ENCODE data around the gene GIMAP8. TPM values are rescaled to one million over a fixed set of nuclear protein-coding genes. Genes with fewer than 3 reads are reported as not detected.

Gene GIMAP8
- total and polyA plus RNA-seq, 7 donors, result 4.4 to 11.9 (median 6.3) TPM

DNA sequence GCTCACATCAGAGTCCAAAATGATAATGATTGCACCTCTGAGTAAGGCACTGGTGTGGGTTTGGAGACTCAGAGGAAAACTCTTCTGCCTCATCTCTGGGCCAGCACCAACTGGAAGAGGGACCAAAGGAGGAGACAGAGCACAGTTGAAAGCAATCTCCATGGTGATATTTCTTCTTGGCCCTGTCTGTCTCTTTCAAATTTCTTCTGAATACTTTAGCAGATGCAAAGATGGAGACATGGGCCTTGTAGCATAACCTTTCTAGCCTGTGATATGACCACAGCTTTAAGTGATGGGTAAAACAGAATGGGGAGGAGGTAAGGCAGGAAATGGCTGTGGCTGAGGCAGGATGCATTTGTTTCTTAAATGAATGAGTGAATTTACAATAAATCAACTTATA is 52.1 kb downstream of the GIMAP8 start:
- Histone ChIP-seq H3K27ac (no peak overlapping the region), H3K4me1 (no peaks in the 10 kb centered on the region), H3K27me3 (ENCODE audit: insufficient read depth in 3 of 3, low read length in 2 of 3) (no peaks in the 10 kb centered on the region), H3K36me3 (ENCODE audit: insufficient read depth in 1 of 2, low read depth in 1 of 2) (no peaks in the 10 kb centered on the region), H3K4me3 (no peak overlapping the region), H3K9me3 (no peaks in the 10 kb centered on the region)
- no peak for DNase-seq
- intact Hi-C loops (cut with DNase I), result no loop called here
- no peak for ATAC-seq
- no peak for TF ChIP-seq CTCF (IDR thresholded peaks at IDR 0.05)

DNA sequence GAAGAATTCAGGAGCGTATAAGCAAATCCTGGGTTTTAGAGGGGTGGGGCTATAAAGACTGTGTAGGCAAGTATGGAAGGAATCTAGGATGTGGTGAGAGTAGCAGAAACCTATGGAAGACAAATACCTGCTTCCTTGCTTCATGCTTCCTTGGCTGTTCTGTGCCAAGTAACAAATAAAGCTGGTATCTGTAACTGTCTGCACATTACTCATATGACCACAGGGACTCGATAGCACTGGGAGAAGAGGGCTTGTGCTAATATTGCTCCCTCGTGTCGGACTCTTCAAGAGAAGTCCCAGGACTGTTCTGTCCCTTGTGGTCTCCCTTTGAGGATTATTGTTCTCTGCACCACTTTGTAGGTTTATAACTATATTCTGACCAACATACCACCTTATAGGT is 52.7 kb downstream of the GIMAP8 start:
- H3K4me1 ChIP-seq, result no peaks in the 10 kb centered on the region
- no peak overlapping the region for H3K4me3 ChIP-seq
- no peak for ATAC-seq
- intact Hi-C loops (cut with DNase I), result no loop called here
- 71 to 84% (median 75%) methylated on average over 4 of the region's 4 CpGs for WGBS, 3 donors
- H3K36me3 ChIP-seq (ENCODE audit: insufficient read depth in 1 of 2, low read depth in 1 of 2), result no peaks in the 10 kb centered on the region
- H3K9me3 ChIP-seq, result no peaks in the 10 kb centered on the region
- H3K27me3 ChIP-seq (ENCODE audit: insufficient read depth in 3 of 3, low read length in 2 of 3), result no peaks in the 10 kb centered on the region
- DNase-seq, result no peak
- TF ChIP-seq CTCF (IDR thresholded peaks at IDR 0.05), result no peak
- no peak overlapping the region for H3K27ac ChIP-seq

DNA sequence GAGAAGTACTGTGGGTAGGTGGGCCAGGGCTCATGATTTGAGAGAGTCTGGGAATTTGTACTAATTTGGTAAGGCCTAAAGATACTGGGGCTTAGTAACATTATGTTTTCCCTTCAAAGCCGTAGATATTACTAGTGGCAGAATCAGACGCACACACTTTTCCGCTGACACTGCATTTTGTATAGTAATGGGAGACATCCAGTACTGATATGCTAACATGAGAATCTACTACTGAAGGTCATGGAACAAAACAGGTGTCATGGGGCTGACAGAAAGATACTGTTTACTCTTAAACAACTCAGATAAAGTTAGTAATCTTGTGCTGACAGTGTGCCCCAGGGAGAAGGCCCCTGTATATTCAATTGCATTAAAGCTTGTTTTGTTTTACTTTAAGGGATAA is 53.2 kb downstream of the GIMAP8 start:
- H3K27me3 ChIP-seq (ENCODE audit: insufficient read depth in 3 of 3, low read length in 2 of 3), result no peaks in the 10 kb centered on the region
- no peaks in the 10 kb centered on the region for H3K36me3 ChIP-seq (ENCODE audit: insufficient read depth in 1 of 2, low read depth in 1 of 2)
- intact Hi-C loops (cut with DNase I), result no loop called here
- TF ChIP-seq CTCF (IDR thresholded peaks at IDR 0.05), result no peak
- no peaks in the 10 kb centered on the region for H3K4me1 ChIP-seq
- no peak for DNase-seq
- H3K9me3 ChIP-seq, result no peaks in the 10 kb centered on the region
- H3K4me3 ChIP-seq, result no peak overlapping the region
- WGBS, 3 donors, result 62 to 64% (median 63%) methylated on average over 3 of the region's 3 CpGs
- H3K27ac ChIP-seq, result no peak overlapping the region
- ATAC-seq, result no peak

DNA sequence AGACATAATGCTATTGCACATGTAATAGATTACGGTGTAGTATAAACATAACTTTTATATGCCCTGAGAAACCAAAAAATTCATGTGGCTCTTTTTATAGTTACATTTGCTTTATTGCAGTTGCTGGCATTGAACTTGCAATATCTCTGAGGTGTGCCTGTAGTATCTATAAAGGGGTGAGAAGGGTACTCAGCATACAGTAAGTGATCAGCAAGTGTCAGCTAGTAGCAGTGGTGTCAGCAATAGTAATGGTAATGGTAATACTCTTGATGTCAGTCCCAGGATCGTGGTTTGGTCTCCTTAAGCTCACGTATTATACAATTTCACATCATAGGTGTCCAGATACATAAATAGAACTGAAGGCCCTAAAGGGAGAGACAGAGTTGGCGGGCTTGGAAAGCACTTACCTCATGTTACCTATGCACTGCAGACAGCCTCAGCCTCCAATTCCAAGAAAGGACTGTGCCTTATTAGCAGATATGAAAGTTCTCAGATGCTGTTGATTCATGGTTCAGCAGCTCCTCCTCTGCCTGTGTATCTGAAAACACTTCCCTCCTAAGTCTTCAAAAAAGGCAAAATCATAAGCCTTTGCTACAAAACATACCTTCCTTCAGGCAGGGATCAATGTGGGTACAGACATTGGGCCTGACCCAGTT is 57.6 kb downstream of the GIMAP8 start:
- Histone ChIP-seq H3K27ac (no peak overlapping the region), H3K9me3 (no peaks in the 10 kb centered on the region), H3K4me3 (no peak overlapping the region), H3K27me3 (ENCODE audit: insufficient read depth in 3 of 3, low read length in 2 of 3) (no peaks in the 10 kb centered on the region), H3K36me3 (ENCODE audit: insufficient read depth in 1 of 2, low read depth in 1 of 2) (no peaks in the 10 kb centered on the region), H3K4me1 (no peaks in the 10 kb centered on the region)
- no peak for DNase-seq
- WGBS, 3 donors, result 85 to 92% (median 86%) methylated on average over 4 of the region's 4 CpGs
- ATAC-seq, result no peak
- no peak for TF ChIP-seq CTCF (IDR thresholded peaks at IDR 0.05)
- intact Hi-C loops (cut with DNase I), result no loop called here

GRCh38 chr7:150511048-150511447 is 60.6 kb downstream of the GIMAP8 start:
- intact Hi-C loops (cut with DNase I), result no loop called here
- ATAC-seq (no peak), DNase-seq (no peak)
- Histone ChIP-seq H3K36me3 (ENCODE audit: insufficient read depth in 1 of 2, low read depth in 1 of 2) (no peaks in the 10 kb centered on the region), H3K4me3 (no peak overlapping the region), H3K27ac (no peak overlapping the region), H3K9me3 (no peaks in the 10 kb centered on the region), H3K4me1 (no peaks in the 10 kb centered on the region), H3K27me3 (ENCODE audit: insufficient read depth in 3 of 3, low read length in 2 of 3) (no peaks in the 10 kb centered on the region)
- WGBS, 3 donors, result 67 to 69% (median 69%) methylated on average over 2 of the region's 2 CpGs
- TF ChIP-seq CTCF (IDR thresholded peaks at IDR 0.05), result no peak
